Calu3 (cell line): Measurements from ENCODE around the gene ROBO3. TPM values are rescaled to one million over a fixed set of nuclear protein-coding genes. Genes with fewer than 3 reads are reported as not detected.
A peak's percentile ranks its signal among the peaks of the same experiment; 100 is the strongest.

Experiments used
- BruUV-seq: library from RNA; stranded (reverse); fragments of 400-500 nt; replicated peaks from 2 replicates; lab custom pipeline; 2021; lab: Mats Ljungman, UMichigan
- CTCF ChIA-PET: fragments of 300-600 bp; sonication (Branson Sonifier 250); formaldehyde crosslinking; loops from one replicate; lab custom pipeline; 2022; ENCODE audit warnings: antibody characterized with exemption; lab: Charles Lee
- DNase-seq: peaks from one replicate; pipeline ENCODE4 v3.0.0; 2022
- H3K27ac Mint-ChIP-seq: one replicate; pipeline ENCODE4 v1.8.0; 2022; ENCODE audit warnings: mixed read lengths; ENCODE audit not compliant: unreplicated experiment
- H3K27me3 Mint-ChIP-seq: one replicate; pipeline ENCODE4 v1.8.0; 2022; ENCODE audit warnings: mixed read lengths; ENCODE audit not compliant: unreplicated experiment
- H3K36me3 Mint-ChIP-seq: one replicate; pipeline ENCODE4 v1.8.0; 2022; ENCODE audit warnings: mild to moderate bottlenecking, moderate library complexity, mixed read lengths; ENCODE audit not compliant: insufficient read depth, unreplicated experiment
- H3K4me1 Mint-ChIP-seq: one replicate; pipeline ENCODE4 v1.8.0; 2022; ENCODE audit warnings: mild to moderate bottlenecking, low read depth, mixed read lengths; ENCODE audit not compliant: unreplicated experiment
- H3K4me3 Mint-ChIP-seq: one replicate; pipeline ENCODE4 v1.8.0; 2022; ENCODE audit warnings: mild to moderate bottlenecking, low read depth, moderate library complexity, mixed read lengths; ENCODE audit not compliant: unreplicated experiment
- H3K9me3 Mint-ChIP-seq: one replicate; pipeline ENCODE4 v1.8.0; 2022; ENCODE audit warnings: low read depth, mixed read lengths; ENCODE audit not compliant: unreplicated experiment
- intact Hi-C: fragments of 100-400 bp; cut with micrococcal nuclease; formaldehyde crosslinking; loops from one replicate; pipeline ENCODE4 v1.10.0; 2022; ENCODE audit not compliant: unreplicated experiment
- total RNA-seq: library from RNA; stranded (reverse); gene quantifications from 2 replicates; pipeline ENCODE4 v1.2.3, GENCODE V29; 2022
- TF ChIP-seq, protein P1 (sequence below): fragments of 200-600 bp; IDR thresholded peaks from one replicate; pipeline ENCODE4 v1.8.0; 2022; ENCODE audit warnings: antibody characterized with exemption; ENCODE audit not compliant: unreplicated experiment

ROBO3 gene
- total RNA-seq, 1 experiment from 2014 or later: 0.99 TPM

DNA sequence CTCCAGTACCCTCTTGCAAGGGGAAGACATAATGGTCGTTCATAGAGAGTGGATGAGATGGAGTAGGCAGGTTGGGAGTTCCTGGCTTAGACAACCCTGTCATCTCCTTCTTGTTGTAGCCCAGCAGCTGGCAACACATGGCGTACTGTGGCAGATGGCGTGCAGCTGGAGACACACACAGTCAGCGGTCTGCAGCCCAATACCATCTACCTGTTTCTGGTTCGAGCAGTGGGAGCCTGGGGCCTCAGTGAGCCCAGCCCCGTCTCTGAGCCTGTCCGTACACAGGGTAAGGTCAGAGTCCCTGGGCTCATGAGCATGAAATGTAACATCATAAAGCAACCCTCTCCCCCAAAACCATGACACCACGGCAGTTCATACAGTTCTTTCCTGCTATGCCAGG lies 8.7 kb downstream of the ROBO3 start:
- CTCF ChIA-PET: no interaction called here
- Mint-ChIP-seq H3K4me1 (no peaks in the 10 kb centered on the region), H3K4me3 (no peak overlapping the region), H3K36me3 (peaks cover 12% of the 10 kb centered on the region), H3K9me3 (no peaks in the 10 kb centered on the region), H3K27me3 (peaks cover 88% of the 10 kb centered on the region), H3K27ac (no peak overlapping the region)
- DNase-seq: no peak
- no TSS peak for BruUV-seq
- TF ChIP-seq, protein P1, sequence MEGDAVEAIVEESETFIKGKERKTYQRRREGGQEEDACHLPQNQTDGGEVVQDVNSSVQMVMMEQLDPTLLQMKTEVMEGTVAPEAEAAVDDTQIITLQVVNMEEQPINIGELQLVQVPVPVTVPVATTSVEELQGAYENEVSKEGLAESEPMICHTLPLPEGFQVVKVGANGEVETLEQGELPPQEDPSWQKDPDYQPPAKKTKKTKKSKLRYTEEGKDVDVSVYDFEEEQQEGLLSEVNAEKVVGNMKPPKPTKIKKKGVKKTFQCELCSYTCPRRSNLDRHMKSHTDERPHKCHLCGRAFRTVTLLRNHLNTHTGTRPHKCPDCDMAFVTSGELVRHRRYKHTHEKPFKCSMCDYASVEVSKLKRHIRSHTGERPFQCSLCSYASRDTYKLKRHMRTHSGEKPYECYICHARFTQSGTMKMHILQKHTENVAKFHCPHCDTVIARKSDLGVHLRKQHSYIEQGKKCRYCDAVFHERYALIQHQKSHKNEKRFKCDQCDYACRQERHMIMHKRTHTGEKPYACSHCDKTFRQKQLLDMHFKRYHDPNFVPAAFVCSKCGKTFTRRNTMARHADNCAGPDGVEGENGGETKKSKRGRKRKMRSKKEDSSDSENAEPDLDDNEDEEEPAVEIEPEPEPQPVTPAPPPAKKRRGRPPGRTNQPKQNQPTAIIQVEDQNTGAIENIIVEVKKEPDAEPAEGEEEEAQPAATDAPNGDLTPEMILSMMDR: no peak
- intact Hi-C loops: no loop called here

DNA sequence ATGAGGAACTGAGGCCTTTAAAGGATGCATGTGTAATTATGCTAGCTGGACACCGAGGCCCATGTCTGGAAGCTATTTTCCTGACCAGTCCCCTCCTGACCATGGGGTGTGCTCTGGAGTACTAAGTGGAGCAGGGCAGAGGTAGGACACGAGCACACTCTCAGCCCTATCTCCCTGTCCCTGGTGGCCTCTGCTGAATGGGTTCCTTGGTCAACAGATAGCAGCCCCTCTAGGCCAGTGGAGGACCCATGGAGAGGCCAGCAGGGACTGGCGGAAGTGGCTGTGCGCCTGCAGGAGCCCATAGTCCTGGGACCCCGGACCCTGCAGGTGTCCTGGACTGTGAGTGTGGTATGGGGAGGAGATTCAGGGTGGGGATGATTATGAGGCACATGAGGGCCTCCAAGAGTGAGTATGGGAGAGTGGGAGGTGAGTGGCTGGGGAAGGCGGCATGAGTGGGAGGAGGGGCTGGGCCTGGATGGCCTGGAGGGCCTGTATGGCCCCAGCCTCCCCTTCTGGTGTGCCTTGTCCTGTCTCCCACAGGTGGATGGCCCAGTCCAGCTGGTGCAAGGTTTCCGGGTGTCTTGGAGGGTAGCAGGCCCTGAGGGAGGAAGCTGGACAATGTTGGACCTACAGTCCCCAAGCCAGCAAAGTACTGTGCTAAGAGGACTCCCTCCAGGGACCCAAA lies 9.5 kb downstream of the ROBO3 start:
- intact Hi-C loops: no loop called here
- TF ChIP-seq, protein P1: no peak
- BruUV-seq: no TSS peak
- DNase-seq: no peak
- Mint-ChIP-seq H3K36me3 (peaks cover 17% of the 10 kb centered on the region), H3K4me1 (no peaks in the 10 kb centered on the region), H3K27ac (no peak overlapping the region), H3K4me3 (no peak overlapping the region), H3K9me3 (no peaks in the 10 kb centered on the region), H3K27me3 (peaks cover 88% of the 10 kb centered on the region)
- CTCF ChIA-PET: no interaction called here

DNA sequence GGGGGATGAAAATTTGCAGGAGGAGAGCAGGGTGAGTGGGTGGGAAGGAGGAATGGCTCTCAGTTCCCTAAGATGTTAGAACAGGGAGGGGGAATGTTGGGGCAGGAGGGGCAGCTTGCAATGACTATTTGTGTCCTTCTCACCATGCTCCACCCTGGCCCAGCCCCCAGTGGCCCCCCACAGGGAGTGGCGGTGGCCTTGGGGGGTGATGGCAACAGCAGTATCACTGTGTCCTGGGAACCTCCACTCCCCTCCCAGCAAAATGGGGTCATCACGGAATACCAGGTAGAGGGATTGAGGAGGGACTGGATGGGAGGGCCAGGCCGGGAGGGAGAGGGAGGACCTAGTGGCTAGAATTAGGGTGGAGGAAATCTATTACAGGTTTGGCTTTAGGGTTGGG lies 10.2 kb downstream of the ROBO3 start:
- H3K4me3 Mint-ChIP-seq: peak overlapping the region; percentile 67

DNA sequence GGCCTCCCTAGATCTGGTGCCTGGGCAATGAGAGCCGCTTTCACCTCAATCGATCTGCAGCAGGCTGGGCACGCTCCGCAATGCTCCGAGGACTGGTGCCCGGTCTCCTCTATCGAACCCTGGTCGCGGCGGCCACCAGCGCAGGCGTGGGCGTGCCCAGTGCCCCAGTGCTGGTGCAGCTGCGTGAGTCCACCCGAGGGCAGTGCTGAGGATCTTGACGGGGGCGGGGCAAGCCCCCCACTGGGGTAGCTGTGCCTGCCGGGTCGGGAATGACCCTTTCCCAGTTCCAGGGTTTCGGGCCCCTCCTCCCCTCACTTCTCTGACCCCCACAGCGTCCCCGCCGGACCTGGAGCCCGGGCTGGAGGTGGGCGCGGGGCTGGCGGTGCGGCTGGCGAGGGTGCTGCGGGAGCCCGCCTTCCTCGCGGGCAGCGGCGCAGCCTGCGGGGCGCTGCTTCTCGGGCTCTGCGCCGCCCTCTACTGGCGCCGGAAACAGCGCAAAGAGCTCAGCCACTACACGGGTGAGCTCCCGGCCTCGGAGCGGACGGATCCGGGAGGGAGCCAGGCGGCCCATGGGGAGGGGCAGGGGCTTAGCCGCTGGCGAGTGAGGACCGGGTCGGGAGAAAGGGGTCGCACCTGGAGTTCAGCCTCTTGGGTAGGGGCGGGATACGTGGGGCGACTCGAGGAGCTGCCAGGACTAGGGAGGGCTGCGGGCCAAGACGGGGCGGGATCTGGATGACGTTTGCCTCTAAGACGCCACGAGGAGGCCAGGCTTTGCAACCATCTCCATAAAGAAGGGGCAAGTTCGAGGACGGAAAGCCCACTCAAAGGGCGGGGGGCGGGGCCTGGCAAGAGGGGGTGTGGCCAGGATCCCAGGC lies 10.9 kb downstream of the ROBO3 start:
- intact Hi-C loops: no loop called here
- no TSS peak for BruUV-seq
- Mint-ChIP-seq H3K36me3 (peaks cover 17% of the 10 kb centered on the region), H3K4me1 (no peaks in the 10 kb centered on the region), H3K4me3 (peak overlapping the region; percentile 67), H3K27me3 (peaks cover 87% of the 10 kb centered on the region), H3K27ac (peak overlapping the region; percentile 34), H3K9me3 (no peaks in the 10 kb centered on the region)
- TF ChIP-seq, protein P1: peak; percentile 50
- DNase-seq: peak; percentile 73
- CTCF ChIA-PET: interaction anchor here (0.8 to 1.0 kb wide), 6 partner anchors 10 to 470 kb away, joined by 3 to 6 read pairs (median 4); partner anchors contain the start of genes CCDC15, SIAE and SPA17

More for the DNA sequence above, 10.2 kb downstream of the ROBO3 start:
- H3K9me3 Mint-ChIP-seq: no peaks in the 10 kb centered on the region
- intact Hi-C loops: no loop called here
- TF ChIP-seq, protein P1: no peak
- peaks cover 88% of the 10 kb centered on the region for H3K27me3 Mint-ChIP-seq
- BruUV-seq: no TSS peak
- H3K4me1 Mint-ChIP-seq: no peaks in the 10 kb centered on the region
- no peak overlapping the region for H3K27ac Mint-ChIP-seq
- CTCF ChIA-PET: no interaction called here
- peaks cover 17% of the 10 kb centered on the region for H3K36me3 Mint-ChIP-seq
- no peak for DNase-seq
